B cell (primary cell): ENCODE data around the gene ANKFN1. TPM values are rescaled to one million over a fixed set of nuclear protein-coding genes. Genes with fewer than 3 reads are reported as not detected.

Experiments used
- ATAC-seq: fragments of 200-7000 bp; cut with Tn5 transposase; one replicate; pipeline ENCODE4 v1.10.0; 2021; ENCODE audit warnings: low read depth, mild to moderate bottlenecking, moderate number of reproducible peaks, moderate library complexity
- CTCF ChIA-PET: fragments of 350-600 bp; sonication (Branson Sonifier 250); formaldehyde crosslinking; loops from one replicate; lab custom pipeline; 2021; ENCODE audit warnings: antibody characterized with exemption, inconsistent platforms; lab: Charles Lee
- POLR2A ChIA-PET: fragments of 350-600 bp; sonication (Branson Sonifier 250); formaldehyde crosslinking; loops from one replicate; lab custom pipeline; 2021; ENCODE audit warnings: antibody characterized with exemption; lab: Charles Lee
- DNase-seq: peaks from one replicate; pipeline ENCODE4 v3.0.0; 2013
- H2AFZ ChIP-seq: 2 replicates; pipeline ENCODE4 v1.6.1; 2012; ENCODE audit warnings: mild to moderate bottlenecking, low read depth, low read length; ENCODE audit not compliant: insufficient read depth, poor library complexity, severe bottlenecking
- H3K27ac ChIP-seq, 2 donors: 1 replicate in 1 of 2; 2 replicates in 1 of 2; pipeline ENCODE4 v1.5.1; 2012 to 2013; ENCODE audit warnings: low read length in 2 of 2, mild to moderate bottlenecking in 2 of 2, moderate library complexity in 1 of 2
- H3K27me3 ChIP-seq, 4 experiments: fragments of 200-600 bp in 1 of 4; sonication (generic) in 1 of 4; replicated peaks in 1 of 4; 1 replicate in 2 of 4; 2 replicates in 2 of 4; pipeline versions ENCODE4 v1.6.1 to v1.7.0; 2013 to 2016; ENCODE audit warnings: low read length in 3 of 4, mild to moderate bottlenecking in 2 of 4, mixed read lengths in 1 of 4, moderate library complexity in 1 of 4; ENCODE audit not compliant: insufficient read depth in 4 of 4, control insufficient read depth in 3 of 4; ENCODE audit errors: control extremely low read depth in 1 of 4
- H3K36me3 ChIP-seq, 2 experiments: replicated peaks in 1 of 2; 1 replicate in 1 of 2; 2 replicates in 1 of 2; pipeline versions ENCODE4 v1.6.1 to v1.7.1; 2013; ENCODE audit warnings: low read length in 1 of 2; ENCODE audit not compliant: insufficient read depth in 2 of 2, control insufficient read depth in 1 of 2; ENCODE audit errors: control extremely low read depth in 1 of 2, extremely low read depth in 1 of 2
- H3K4me1 ChIP-seq, 2 donors: fragments of 200-600 bp in 1 of 2; sonication (generic) in 1 of 2; 1 replicate in 1 of 2; 2 replicates in 1 of 2; pipeline versions ENCODE4 v1.5.1 to v1.6.1; 2013 to 2017; ENCODE audit warnings: low read length in 2 of 2; ENCODE audit not compliant: control insufficient read depth in 2 of 2, insufficient read depth in 2 of 2
- H3K4me2 ChIP-seq: replicated peaks from 2 replicates; pipeline ENCODE3; 2012; ENCODE audit warnings: mild to moderate bottlenecking, low read depth, low read length; ENCODE audit not compliant: poor library complexity, severe bottlenecking
- H3K4me3 ChIP-seq, 5 experiments: fragments of 200-600 bp in 1 of 5; sonication (generic) in 1 of 5; 1 replicate in 3 of 5; 2 replicates in 2 of 5; pipeline versions ENCODE4 v1.5.1 to v1.7.0; 2011 to 2016; ENCODE audit warnings: low read length in 4 of 5, mild to moderate bottlenecking in 4 of 5, low read depth in 2 of 5, control low read depth in 1 of 5, moderate library complexity in 1 of 5; ENCODE audit not compliant: insufficient read depth in 1 of 5; ENCODE audit errors: control extremely low read depth in 1 of 5, extremely low read depth in 1 of 5
- H3K79me2 ChIP-seq: fragments of 200-600 bp; sonication (generic); one replicate; pipeline ENCODE4 v1.6.0; 2016; ENCODE audit warnings: low read length; ENCODE audit not compliant: control insufficient read depth, insufficient read depth
- H3K9ac ChIP-seq: fragments of 200-600 bp; sonication (generic); 2 replicates; pipeline ENCODE4 v1.6.1; 2017; ENCODE audit warnings: mild to moderate bottlenecking, low read length, moderate library complexity
- H3K9me3 ChIP-seq, 3 donors: one replicate each; pipeline versions ENCODE4 v1.6.1 to v1.7.1; 2013; ENCODE audit warnings: low read length in 2 of 3; ENCODE audit not compliant: control insufficient read depth in 2 of 3, insufficient read depth in 1 of 3; ENCODE audit errors: control extremely low read depth in 1 of 3
- H4K20me1 ChIP-seq: 2 replicates; pipeline ENCODE4 v1.6.0; 2012; ENCODE audit warnings: mild to moderate bottlenecking, low read length; ENCODE audit not compliant: insufficient read depth, control insufficient read depth, poor library complexity, severe bottlenecking
- H3K27ac Mint-ChIP-seq: one replicate; pipeline ENCODE4 v1.8.0; 2021; ENCODE audit warnings: mixed read lengths
- H3K27me3 Mint-ChIP-seq: one replicate; pipeline ENCODE4 v1.8.0; 2021; ENCODE audit warnings: mixed read lengths
- H3K4me1 Mint-ChIP-seq: one replicate; pipeline ENCODE4 v1.8.0; 2021; ENCODE audit warnings: mixed read lengths
- H3K4me3 Mint-ChIP-seq: one replicate; pipeline ENCODE4 v1.8.0; 2021; ENCODE audit warnings: mixed read lengths
- H3K9me3 Mint-ChIP-seq: one replicate; pipeline ENCODE4 v1.8.0; 2022; ENCODE audit warnings: mixed read lengths; ENCODE audit not compliant: insufficient read depth
- EZH2 ChIP-seq: IDR thresholded peaks from 2 replicates; pipeline ENCODE4 v1.6.1; 2012; ENCODE audit warnings: borderline replicate concordance, low read depth, mild to moderate bottlenecking, moderate library complexity, low read length; ENCODE audit not compliant: insufficient read depth, poor library complexity, severe bottlenecking
- WGBS: methylation state at CpG from one replicate; pipeline ENCODE4 v1.1.5; 2013; ENCODE audit warnings: missing lambda C conversion rate; ENCODE audit not compliant: insufficient coverage; 5-methylcytosine and 5-hydroxymethylcytosine counted together
- intact Hi-C: fragments of 100-400 bp; cut with micrococcal nuclease; formaldehyde crosslinking; loops from one replicate; pipeline ENCODE4 v1.10.0; 2022
- polyA plus RNA-seq: library from polyadenylated mRNA; depleted of rRNA; stranded (reverse); fragments of >200 nt; gene quantifications from 2 replicates; pipeline ENCODE4 v1.2.3, GENCODE V29; 2012
- total RNA-seq, 2 donors: library from RNA; stranded (reverse); fragments of 120-200 nt in 1 of 2; gene quantifications; 1 replicate in 1 of 2; 2 replicates in 1 of 2; pipeline versions ENCODE4 v1.2.3 to v1.2.4, GENCODE V29; 2013 to 2022
- TF ChIP-seq, protein P1 (sequence below): fragments of 200-600 bp; IDR thresholded peaks from one replicate; pipeline ENCODE4 v1.8.0; 2022; ENCODE audit warnings: antibody characterized with exemption, mild to moderate bottlenecking

Gene ANKFN1
- total and polyA plus RNA-seq, 2 donors (not counting 1 experiment from before 2014, with no cell fraction given) = not detected

DNA sequence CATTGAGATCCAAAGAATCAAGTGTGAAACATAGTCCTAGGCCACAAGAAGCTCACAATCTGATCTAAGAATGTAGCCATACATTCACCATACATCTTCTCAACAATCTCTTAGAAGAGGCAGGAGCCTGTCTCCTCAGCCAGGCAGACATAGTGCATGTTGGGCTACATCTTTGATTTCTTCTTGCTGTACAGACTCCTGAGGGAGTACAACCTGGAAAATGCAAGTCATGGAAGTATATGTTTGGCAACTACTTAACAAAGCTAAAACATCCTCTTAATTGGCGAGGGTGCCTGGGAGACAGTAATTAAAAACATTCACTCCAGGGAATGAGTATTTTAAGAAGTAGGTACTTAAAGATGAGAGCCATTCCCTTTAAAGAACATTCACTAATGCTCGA lies 361.0 kb downstream of the ANKFN1 start:
- no peaks in the 10 kb centered on the region for H3K27me3 ChIP-seq
- ATAC-seq = no peak
- no CpG with 5 or more reads among the region's 2 CpGs for WGBS
- no peak for DNase-seq
- H3K9me3 Mint-ChIP-seq = no peaks in the 10 kb centered on the region
- intact Hi-C loops = no loop called here
- no peak overlapping the region for H3K4me2 ChIP-seq
- peaks cover 0 to 5% (median 0%) of the 10 kb centered on the region in 3 donors for H3K9me3 ChIP-seq
- peaks cover 8% of the 10 kb centered on the region for H3K27me3 Mint-ChIP-seq
- no peak overlapping the region for H3K27ac Mint-ChIP-seq
- no peaks in the 10 kb centered on the region for H4K20me1 ChIP-seq
- H3K9ac ChIP-seq = no peak overlapping the region
- H3K79me2 ChIP-seq = no peaks in the 10 kb centered on the region
- no peaks in the 10 kb centered on the region for H3K4me1 Mint-ChIP-seq
- no peak overlapping the region for H2AFZ ChIP-seq
- no peak for TF ChIP-seq EZH2
- TF ChIP-seq, protein P1, sequence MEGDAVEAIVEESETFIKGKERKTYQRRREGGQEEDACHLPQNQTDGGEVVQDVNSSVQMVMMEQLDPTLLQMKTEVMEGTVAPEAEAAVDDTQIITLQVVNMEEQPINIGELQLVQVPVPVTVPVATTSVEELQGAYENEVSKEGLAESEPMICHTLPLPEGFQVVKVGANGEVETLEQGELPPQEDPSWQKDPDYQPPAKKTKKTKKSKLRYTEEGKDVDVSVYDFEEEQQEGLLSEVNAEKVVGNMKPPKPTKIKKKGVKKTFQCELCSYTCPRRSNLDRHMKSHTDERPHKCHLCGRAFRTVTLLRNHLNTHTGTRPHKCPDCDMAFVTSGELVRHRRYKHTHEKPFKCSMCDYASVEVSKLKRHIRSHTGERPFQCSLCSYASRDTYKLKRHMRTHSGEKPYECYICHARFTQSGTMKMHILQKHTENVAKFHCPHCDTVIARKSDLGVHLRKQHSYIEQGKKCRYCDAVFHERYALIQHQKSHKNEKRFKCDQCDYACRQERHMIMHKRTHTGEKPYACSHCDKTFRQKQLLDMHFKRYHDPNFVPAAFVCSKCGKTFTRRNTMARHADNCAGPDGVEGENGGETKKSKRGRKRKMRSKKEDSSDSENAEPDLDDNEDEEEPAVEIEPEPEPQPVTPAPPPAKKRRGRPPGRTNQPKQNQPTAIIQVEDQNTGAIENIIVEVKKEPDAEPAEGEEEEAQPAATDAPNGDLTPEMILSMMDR = no peak
- POLR2A ChIA-PET = no interaction called here
- no peak overlapping the region for H3K27ac ChIP-seq
- H3K4me1 ChIP-seq = no peaks in the 10 kb centered on the region
- H3K4me3 ChIP-seq = no peak overlapping the region
- CTCF ChIA-PET = no interaction called here
- no peak overlapping the region for H3K4me3 Mint-ChIP-seq
- no peaks in the 10 kb centered on the region for H3K36me3 ChIP-seq

DNA sequence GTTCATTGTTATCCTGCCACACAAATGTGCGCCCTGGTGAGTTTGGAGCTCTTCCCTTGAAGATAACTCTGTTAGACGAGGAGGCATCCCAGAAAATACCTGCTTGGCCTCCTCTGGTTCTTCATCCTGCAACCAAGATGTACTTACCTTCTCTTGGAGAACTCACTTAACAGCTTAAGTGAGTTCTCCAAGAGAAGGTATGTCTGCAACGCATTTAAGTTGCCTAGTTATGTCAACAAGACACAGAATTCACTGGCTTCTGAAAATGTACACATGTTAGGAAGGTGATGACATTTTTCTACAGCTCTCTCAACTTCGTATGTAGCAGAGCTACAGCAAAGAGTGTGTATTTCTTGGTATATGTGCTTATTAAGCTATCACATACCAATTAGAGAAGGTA lies 361.6 kb downstream of the ANKFN1 start:
- Histone ChIP-seq H3K27ac (no peak overlapping the region), H2AFZ (no peak overlapping the region), H3K4me2 (no peak overlapping the region), H4K20me1 (no peaks in the 10 kb centered on the region), H3K9me3 (peaks cover 0 to 5% (median 0%) of the 10 kb centered on the region in 3 donors), H3K4me1 (no peaks in the 10 kb centered on the region), H3K79me2 (no peaks in the 10 kb centered on the region), H3K36me3 (no peaks in the 10 kb centered on the region), H3K9ac (no peak overlapping the region), H3K27me3 (no peaks in the 10 kb centered on the region), H3K4me3 (no peak overlapping the region)
- H3K9me3 Mint-ChIP-seq = no peaks in the 10 kb centered on the region
- CTCF ChIA-PET = no interaction called here
- POLR2A ChIA-PET = no interaction called here
- ATAC-seq = no peak
- TF ChIP-seq EZH2 = no peak
- TF ChIP-seq, protein P1 = no peak
- no peak overlapping the region for H3K4me3 Mint-ChIP-seq
- no peaks in the 10 kb centered on the region for H3K4me1 Mint-ChIP-seq
- 80% methylated on average over 1 of the region's 4 CpGs for WGBS
- no peak overlapping the region for H3K27ac Mint-ChIP-seq
- DNase-seq = no peak
- intact Hi-C loops = no loop called here
- peaks cover 13% of the 10 kb centered on the region for H3K27me3 Mint-ChIP-seq
